CD1c-positive myeloid dendritic cell (primary cell): ENCODE data around the gene GJB5.
"Not testable (repeated sequence)": the region's sequence is repeated elsewhere in the genome, so short reads cannot be mapped to it uniquely, and the experiment has no call there.

Source experiments
- DNase-seq: peaks from one replicate; pipeline ENCODE4 v3.0.0-alpha.2; 2016; ENCODE audit errors: extremely low spot score

GJB5 gene

GRCh38 chr1:34745666-34746065 is 9.2 kb upstream of the GJB5 start:
- DNase-seq, result no peak

- DNase-seq, result no peak
Measured at GRCh38 chr1:34746101-34746500, 8.7 kb upstream of the GJB5 start.

- DNase-seq, result no peak
Measured at GRCh38 chr1:34746785-34747637, 7.8 kb upstream of the GJB5 start.

GRCh38 chr1:34747638-34747941 is 7.3 kb upstream of the GJB5 start:
- DNase-seq, result no peak

- no peak for DNase-seq
Measured at GRCh38 chr1:34749992-34750391, 4.9 kb upstream of the GJB5 start.

GRCh38 chr1:34750610-34751009 is 4.2 kb upstream of the GJB5 start:
- DNase-seq, result no peak

- DNase-seq, result no peak
Measured at GRCh38 chr1:34753163-34753562, 1.7 kb upstream of the GJB5 start.

GRCh38 chr1:34755961-34756360 is 1.1 kb downstream of the GJB5 start:
- no peak for DNase-seq

GRCh38 chr1:34757386-34757785 is 2.5 kb downstream of the GJB5 start:
- no peak for DNase-seq

- no peak for DNase-seq
Measured at GRCh38 chr1:34758751-34759150, 3.9 kb downstream of the GJB5 start.

- DNase-seq, result no peak
Measured at GRCh38 chr1:34759503-34760357, 4.9 kb downstream of the GJB5 start, which contains the start of gene GJB4. Gene GJB4, plus strand, starts transcription at chr1:34759740. Its CDS starts 1,515 bp downstream, at chr1:34761255.

- no peak for DNase-seq
Measured at GRCh38 chr1:34761176-34761761, 6.4 kb downstream of the GJB5 start.

- no peak for DNase-seq
Measured at GRCh38 chr1:34761776-34762307, 7.0 kb downstream of the GJB5 start.

GRCh38 chr1:34762474-34763141 is 7.8 kb downstream of the GJB5 start:
- no peak for DNase-seq

GRCh38 chr1:34763142-34763781 is 8.4 kb downstream of the GJB5 start:
- DNase-seq, result no peak

- no peak for DNase-seq
Measured at GRCh38 chr1:34768856-34769255, 14.0 kb downstream of the GJB5 start.

GRCh38 chr1:34770891-34771504 is 16.2 kb downstream of the GJB5 start:
- peak; percentile 29 for DNase-seq

GRCh38 chr1:34771573-34772371 is 16.9 kb downstream of the GJB5 start:
- DNase-seq, result no peak

GRCh38 chr1:34773114-34773513 is 18.3 kb downstream of the GJB5 start:
- DNase-seq, result not testable (repeated sequence)

GRCh38 chr1:34774957-34775356 is 20.1 kb downstream of the GJB5 start:
- no peak for DNase-seq
